Activated naive CD4-positive, alpha-beta T cell treated with anti-CD3 and anti-CD28 coated beads for 36 hours (primary cell): ENCODE measurements around the gene SLC9A8. TPM values are rescaled to one million over a fixed set of nuclear protein-coding genes. Genes with fewer than 3 reads are reported as not detected.
"Not testable (repeated sequence)": the region's sequence is repeated elsewhere in the genome, so short reads cannot be mapped to it uniquely, and the experiment has no call there.

Experiments
- CTCF ChIA-PET: fragments of 350-600 bp; sonication (Branson Sonifier 250); formaldehyde crosslinking; loops from one replicate; lab custom pipeline; 2021; ENCODE audit warnings: antibody characterized with exemption; lab: Charles Lee
- DNase-seq: peaks from one replicate; pipeline ENCODE4 v3.0.0-alpha.2; 2020
- H3K27ac Mint-ChIP-seq: one replicate; pipeline ENCODE4 v1.8.0; 2021; ENCODE audit warnings: mild to moderate bottlenecking, mixed read lengths
- H3K27me3 Mint-ChIP-seq: one replicate; pipeline ENCODE4 v1.8.0; 2021; ENCODE audit warnings: low read depth, mixed read lengths
- H3K36me3 Mint-ChIP-seq: one replicate; pipeline ENCODE4 v1.8.0; 2021; ENCODE audit warnings: low read depth, mixed read lengths
- H3K4me1 Mint-ChIP-seq: one replicate; pipeline ENCODE4 v1.8.0; 2021; ENCODE audit warnings: low read depth, mixed read lengths
- H3K4me3 Mint-ChIP-seq: one replicate; pipeline ENCODE4 v1.8.0; 2021; ENCODE audit warnings: mild to moderate bottlenecking, moderate library complexity, mixed read lengths
- H3K9me3 Mint-ChIP-seq: one replicate; pipeline ENCODE4 v1.8.0; 2021; ENCODE audit warnings: mixed read lengths
- intact Hi-C: fragments of 100-400 bp; cut with micrococcal nuclease; formaldehyde crosslinking; loops from one replicate; pipeline ENCODE4 v1.15.1; 2023
- total RNA-seq, 2 experiments: library from RNA; stranded (reverse); gene quantifications; one replicate each; pipeline ENCODE4 v1.2.3, GENCODE V29; 2021

Gene SLC9A8
- total RNA-seq, 2 experiments from 2014 or later: 11.2 to 11.4 TPM

GRCh38 chr20:49895474-49896093 lies 83.0 kb downstream of the SLC9A8 start:
- CTCF ChIA-PET: interaction anchor here (1.0 to 1.3 kb wide), 2 partner anchors 9 to 354 kb away, joined by 3 to 5 read pairs; no protein-coding TSS in a partner anchor
- DNase-seq, H3K4me3 Mint-ChIP-seq: not testable (repeated sequence)

GRCh38 chr20:49896204-49896603 lies 83.6 kb downstream of the SLC9A8 start:
- no peak overlapping the region for H3K4me3 Mint-ChIP-seq
- CTCF ChIA-PET: interaction anchor here (0.7 to 1.3 kb wide), 3 partner anchors 8 to 355 kb away, joined by 3 to 5 read pairs (median 4); no protein-coding TSS in a partner anchor
- peaks cover 16% of the 10 kb centered on the region for H3K4me1 Mint-ChIP-seq
- no peaks in the 10 kb centered on the region for H3K27me3 Mint-ChIP-seq
- intact Hi-C loops: loop anchor here (10.0 kb wide), 1 partner anchor 351 kb away; no protein-coding TSS in a partner anchor
- H3K36me3 Mint-ChIP-seq: no peaks in the 10 kb centered on the region
- no peak for DNase-seq
- H3K9me3 Mint-ChIP-seq: no peaks in the 10 kb centered on the region
- no peak overlapping the region for H3K27ac Mint-ChIP-seq

More at GRCh38 chr20:49895474-49896093, 83.0 kb downstream of the SLC9A8 start:
- not testable (repeated sequence) for H3K36me3 Mint-ChIP-seq, H3K27me3 Mint-ChIP-seq, H3K9me3 Mint-ChIP-seq, H3K27ac Mint-ChIP-seq
- intact Hi-C loops: loop anchor here (10.0 kb wide), 1 partner anchor 351 kb away; no protein-coding TSS in a partner anchor
- peaks cover 16% of the 10 kb centered on the region for H3K4me1 Mint-ChIP-seq

- intact Hi-C loops: loop anchor here (10.0 kb wide), 1 partner anchor 355 kb away; no protein-coding TSS in a partner anchor
- no peaks in the 10 kb centered on the region for H3K9me3 Mint-ChIP-seq
- CTCF ChIA-PET: interaction anchor here (0.7 to 3.8 kb wide), 3 partner anchors 12 to 612 kb away, joined by 3 to 20 read pairs (median 3); no protein-coding TSS in a partner anchor
- H3K4me3 Mint-ChIP-seq: no peak overlapping the region
- peaks cover 4% of the 10 kb centered on the region for H3K36me3 Mint-ChIP-seq
- H3K27ac Mint-ChIP-seq: no peak overlapping the region
- DNase-seq: no peak
- H3K27me3 Mint-ChIP-seq: no peaks in the 10 kb centered on the region
- peaks cover 3% of the 10 kb centered on the region for H3K4me1 Mint-ChIP-seq
These were observed 87.1 kb downstream of the SLC9A8 start for GRCh38 chr20:49899541-49900383.

- CTCF ChIA-PET: interaction anchor here (3.8 kb wide), 1 partner anchor 13 kb away, joined by 20 read pairs; no protein-coding TSS in a partner anchor
- Mint-ChIP-seq H3K27ac (no peak overlapping the region), H3K4me1 (no peaks in the 10 kb centered on the region), H3K27me3 (no peaks in the 10 kb centered on the region), H3K9me3 (no peaks in the 10 kb centered on the region), H3K4me3 (no peak overlapping the region), H3K36me3 (peaks cover 14% of the 10 kb centered on the region)
- intact Hi-C loops: no loop called here
- no peak for DNase-seq
These were observed 89.0 kb downstream of the SLC9A8 start for GRCh38 chr20:49901588-49901987.

- CTCF ChIA-PET: interaction anchor here (0.7 to 1.3 kb wide), 4 partner anchors 9 to 395 kb away, joined by 3 to 7 read pairs (median 4); no protein-coding TSS in a partner anchor
These were observed 92.0 kb downstream of the SLC9A8 start for GRCh38 chr20:49904440-49905214.

GRCh38 chr20:49905415-49906091 lies 92.9 kb downstream of the SLC9A8 start:
- CTCF ChIA-PET: interaction anchor here (0.7 kb wide), 1 partner anchor 396 kb away, joined by 3 read pairs; no protein-coding TSS in a partner anchor
- intact Hi-C loops: no loop called here
- peaks cover 20% of the 10 kb centered on the region for H3K36me3 Mint-ChIP-seq
- no peaks in the 10 kb centered on the region for H3K27me3 Mint-ChIP-seq
- DNase-seq: no peak
- H3K4me3 Mint-ChIP-seq: no peak overlapping the region
- H3K4me1 Mint-ChIP-seq: no peaks in the 10 kb centered on the region
- H3K27ac Mint-ChIP-seq: no peak overlapping the region
- no peaks in the 10 kb centered on the region for H3K9me3 Mint-ChIP-seq

More at GRCh38 chr20:49904440-49905214, 92.0 kb downstream of the SLC9A8 start:
- H3K36me3 Mint-ChIP-seq: peaks cover 20% of the 10 kb centered on the region
- no peaks in the 10 kb centered on the region for H3K9me3 Mint-ChIP-seq
- intact Hi-C loops: no loop called here
- H3K4me1 Mint-ChIP-seq: no peaks in the 10 kb centered on the region
- no peak for DNase-seq
- no peak overlapping the region for H3K4me3 Mint-ChIP-seq
- H3K27me3 Mint-ChIP-seq: no peaks in the 10 kb centered on the region
- H3K27ac Mint-ChIP-seq: no peak overlapping the region

GRCh38 chr20:49906101-49906604 lies 93.5 kb downstream of the SLC9A8 start:
- H3K4me3 Mint-ChIP-seq: no peak overlapping the region
- no peak overlapping the region for H3K27ac Mint-ChIP-seq
- H3K4me1 Mint-ChIP-seq: no peaks in the 10 kb centered on the region
- intact Hi-C loops: no loop called here
- no peaks in the 10 kb centered on the region for H3K9me3 Mint-ChIP-seq
- CTCF ChIA-PET: interaction anchor here (0.9 kb wide), 1 partner anchor 8 kb away, joined by 4 read pairs; no protein-coding TSS in a partner anchor
- no peak for DNase-seq
- H3K36me3 Mint-ChIP-seq: peaks cover 20% of the 10 kb centered on the region
- H3K27me3 Mint-ChIP-seq: no peaks in the 10 kb centered on the region

- CTCF ChIA-PET: interaction anchor here (0.9 kb wide), 1 partner anchor 9 kb away, joined by 4 read pairs; no protein-coding TSS in a partner anchor
- Mint-ChIP-seq H3K27ac (no peak overlapping the region), H3K27me3 (no peaks in the 10 kb centered on the region), H3K9me3 (no peaks in the 10 kb centered on the region), H3K4me3 (no peak overlapping the region), H3K36me3 (peaks cover 20% of the 10 kb centered on the region), H3K4me1 (peaks cover under 1% of the 10 kb centered on the region)
- intact Hi-C loops: no loop called here
- no peak for DNase-seq
These were observed 94.1 kb downstream of the SLC9A8 start for GRCh38 chr20:49906615-49907154.

GRCh38 chr20:49907405-49908257 lies 95.0 kb downstream of the SLC9A8 start:
- intact Hi-C loops: no loop called here
- H3K9me3 Mint-ChIP-seq: no peaks in the 10 kb centered on the region
- H3K27me3 Mint-ChIP-seq: no peaks in the 10 kb centered on the region
- no peak for DNase-seq
- peaks cover 20% of the 10 kb centered on the region for H3K36me3 Mint-ChIP-seq
- CTCF ChIA-PET: interaction anchor here (1.1 kb wide), 1 partner anchor 295 kb away, joined by 5 read pairs; no protein-coding TSS in a partner anchor
- H3K4me1 Mint-ChIP-seq: peaks cover 6% of the 10 kb centered on the region
- no peak overlapping the region for H3K4me3 Mint-ChIP-seq
- no peak overlapping the region for H3K27ac Mint-ChIP-seq

- H3K36me3 Mint-ChIP-seq: peaks cover 20% of the 10 kb centered on the region
- H3K4me3 Mint-ChIP-seq: no peak overlapping the region
- CTCF ChIA-PET: interaction anchor here (1.1 kb wide), 1 partner anchor 295 kb away, joined by 5 read pairs; no protein-coding TSS in a partner anchor
- H3K4me1 Mint-ChIP-seq: peaks cover 8% of the 10 kb centered on the region
- H3K27me3 Mint-ChIP-seq: no peaks in the 10 kb centered on the region
- no peaks in the 10 kb centered on the region for H3K9me3 Mint-ChIP-seq
- intact Hi-C loops: no loop called here
- no peak for DNase-seq
- no peak overlapping the region for H3K27ac Mint-ChIP-seq
These were observed 95.6 kb downstream of the SLC9A8 start for GRCh38 chr20:49908258-49908565.
